ENCODE results near the gene RPAP3.

RPAP3 gene

GRCh38 chr12:47705566-47706425 is at the start of gene RPAP3:
Gene RPAP3, minus strand, starts transcription at chr12:47706030. Its CDS starts 3,190 bp downstream, at chr12:47702840.
- peak; percentile 95 for DNase-seq (ENCODE audit: low spot score)

- no peak for DNase-seq (ENCODE audit: low spot score)
These were observed 49.1 kb upstream of the RPAP3 start for GRCh38 chr12:47754881-47755280.

GRCh38 chr12:47754126-47754525 is 48.3 kb upstream of the RPAP3 start:
- no peak for DNase-seq (ENCODE audit: low spot score)

GRCh38 chr12:47753021-47754001 is 47.5 kb upstream of the RPAP3 start:
- DNase-seq (ENCODE audit: low spot score) = peak; percentile 51

GRCh38 chr12:47752552-47752951 is 46.7 kb upstream of the RPAP3 start:
- DNase-seq (ENCODE audit: low spot score) = no peak

GRCh38 chr12:47752121-47752520 is 46.3 kb upstream of the RPAP3 start:
- no peak for DNase-seq (ENCODE audit: low spot score)

- no peak for DNase-seq (ENCODE audit: low spot score)
These were observed 45.7 kb upstream of the RPAP3 start for GRCh38 chr12:47751561-47751960.

GRCh38 chr12:47750916-47751470 is 45.2 kb upstream of the RPAP3 start:
- DNase-seq (ENCODE audit: low spot score) = no peak

GRCh38 chr12:47750229-47750798 is 44.5 kb upstream of the RPAP3 start:
- DNase-seq (ENCODE audit: low spot score) = no peak

GRCh38 chr12:47748899-47749298 is 43.1 kb upstream of the RPAP3 start:
- no peak for DNase-seq (ENCODE audit: low spot score)

GRCh38 chr12:47748507-47748828 is 42.6 kb upstream of the RPAP3 start:
- DNase-seq (ENCODE audit: low spot score) = no peak

- no peak for DNase-seq (ENCODE audit: low spot score)
These were observed 42.0 kb upstream of the RPAP3 start for GRCh38 chr12:47747596-47748506.

- no peak for DNase-seq (ENCODE audit: low spot score)
These were observed 41.3 kb upstream of the RPAP3 start for GRCh38 chr12:47747126-47747525.

- no peak for DNase-seq (ENCODE audit: low spot score)
These were observed 40.7 kb upstream of the RPAP3 start for GRCh38 chr12:47746523-47746922.

GRCh38 chr12:47746073-47746472 is 40.2 kb upstream of the RPAP3 start:
- DNase-seq (ENCODE audit: low spot score) = no peak

GRCh38 chr12:47745485-47746041 is 39.7 kb upstream of the RPAP3 start:
- no peak for DNase-seq (ENCODE audit: low spot score)

- DNase-seq (ENCODE audit: low spot score) = no peak
These were observed 39.1 kb upstream of the RPAP3 start for GRCh38 chr12:47744778-47745436.

GRCh38 chr12:47744005-47744651 is 38.3 kb upstream of the RPAP3 start:
- DNase-seq (ENCODE audit: low spot score) = no peak

GRCh38 chr12:47743311-47743860 is 37.6 kb upstream of the RPAP3 start:
- DNase-seq (ENCODE audit: low spot score) = no peak

Measured in Ammon's horn (tissue), 1 donor.